HepG2 (cell line): Measurements from ENCODE around the gene SLC6A7. TPM values are rescaled to one million over a fixed set of nuclear protein-coding genes. Genes with fewer than 3 reads are reported as not detected.

Experiments
- ATAC-seq: fragments of 200-7000 bp; cut with Tn5 transposase; 3 replicates; pipeline ENCODE4 v1.9.1; 2020; ENCODE audit warnings: mild to moderate bottlenecking, moderate library complexity
- BruUV-seq: library from RNA; stranded (reverse); fragments of 400-500 nt; replicated peaks from 2 replicates; lab custom pipeline; 2021; lab: Mats Ljungman, UMichigan
- CTCF ChIA-PET: fragments of 300-600 bp; formaldehyde crosslinking; extraction: SDS; loops from one replicate; lab custom pipeline; 2021; ENCODE audit warnings: low total read pairs, inconsistent platforms, low intra/inter-chr PET ratio; lab: Yijun Ruan, JAX
- POLR2A ChIA-PET: fragments of 350-600 bp; sonication (Branson Sonifier 250); formaldehyde crosslinking; loops from one replicate; lab custom pipeline; 2020; ENCODE audit warnings: antibody characterized with exemption, inconsistent platforms; lab: Yijun Ruan, JAX
- DNase-seq: peaks from one replicate; pipeline ENCODE4 v3.0.0-alpha.2; 2015; ENCODE audit warnings: low spot score
- FAIRE-seq: peaks from 3 replicates; lab custom pipeline; 2011; peaks lifted over from hg19 to GRCh38; lab: Jason Lieb, UNC
- H2AFZ ChIP-seq: one replicate; pipeline ENCODE4 v1.6.1; 2011; ENCODE audit warnings: low read length, inconsistent platforms
- H3K27ac ChIP-seq: fragments of 300-600 bp; 3 replicates; pipeline ENCODE4 v1.8.0; 2011; ENCODE audit warnings: mixed run types, mild to moderate bottlenecking, mixed read lengths, low read length, inconsistent platforms; ENCODE audit not compliant: insufficient read depth; ENCODE audit errors: extremely low read length
- H3K27me3 ChIP-seq, 2 experiments: fragments of 200-600 bp in 1 of 2; 2 replicates in 1 of 2; 3 replicates in 1 of 2; pipeline versions ENCODE4 v1.6.0 to v1.8.0; 2011; ENCODE audit warnings: low read length in 2 of 2, mild to moderate bottlenecking in 2 of 2, moderate library complexity in 2 of 2, inconsistent platforms in 1 of 2; ENCODE audit not compliant: insufficient read depth in 2 of 2, control insufficient read depth in 1 of 2
- H3K36me3 ChIP-seq, 2 experiments: fragments of 200-600 bp in 1 of 2; replicated peaks in 1 of 2; 2 replicates in 1 of 2; 3 replicates in 1 of 2; pipeline versions ENCODE4 v1.5.1 to v1.8.0; 2011; ENCODE audit warnings: low read length in 2 of 2, inconsistent platforms in 1 of 2; ENCODE audit not compliant: insufficient read depth in 2 of 2, control insufficient read depth in 1 of 2
- H3K4me1 ChIP-seq: 2 replicates; pipeline ENCODE4 v1.5.1; 2012; ENCODE audit warnings: low read length, inconsistent platforms; ENCODE audit not compliant: insufficient read depth
- H3K4me2 ChIP-seq: 2 replicates; pipeline ENCODE4 v1.6.0; 2011; ENCODE audit warnings: low read depth, low read length, inconsistent platforms
- H3K4me3 ChIP-seq, 3 experiments: fragments of 200-600 bp in 1 of 3; sonication (generic), shearing (Covaris generic) in 1 of 3; replicated peaks in 1 of 3; 2 replicates each; pipeline ENCODE4 v1.5.1; 2011 to 2016; ENCODE audit warnings: low read length in 3 of 3, inconsistent platforms in 2 of 3, low read depth in 2 of 3, mild to moderate bottlenecking in 2 of 3, control low read depth in 1 of 3, mixed read lengths in 1 of 3; ENCODE audit not compliant: insufficient read depth in 1 of 3
- H3K79me2 ChIP-seq: one replicate; pipeline ENCODE4 v1.6.1; 2011; ENCODE audit warnings: low read length, inconsistent platforms; ENCODE audit not compliant: insufficient read depth
- H3K9ac ChIP-seq: 2 replicates; pipeline ENCODE4 v1.6.0; 2011; ENCODE audit warnings: mild to moderate bottlenecking, low read depth, low read length, inconsistent platforms; ENCODE audit not compliant: insufficient read depth
- H3K9me3 ChIP-seq: 2 replicates; pipeline ENCODE4 v1.5.1; 2012; ENCODE audit warnings: mild to moderate bottlenecking, low read length
- H4K20me1 ChIP-seq: 2 replicates; pipeline ENCODE4 v1.6.0; 2011; ENCODE audit warnings: inconsistent platforms, mild to moderate bottlenecking, low read length, moderate library complexity; ENCODE audit not compliant: insufficient read depth
- HNF1B ChIP-seq: sonication (generic); formaldehyde crosslinking; IDR thresholded peaks from 2 replicates; pipeline ENCODE4 v1.5.1; 2020; ENCODE audit warnings: mild to moderate bottlenecking, moderate library complexity, missing genetic modification reagents
- NR2F6 ChIP-seq, 2 experiments: IDR thresholded peaks; 2 replicates each; pipeline ENCODE4 v1.6.1; 2016; ENCODE audit warnings: antibody characterized with exemption in 1 of 2, mild to moderate bottlenecking in 1 of 2
- PHF20 ChIP-seq: sonication (generic); formaldehyde crosslinking; IDR thresholded peaks from 2 replicates; pipeline ENCODE4 v1.5.0; 2020; ENCODE audit warnings: mild to moderate bottlenecking, missing genetic modification reagents
- SIX4 ChIP-seq: sonication (generic); formaldehyde crosslinking; IDR thresholded peaks from 2 replicates; pipeline ENCODE4 v1.4.0; 2020; ENCODE audit warnings: missing genetic modification reagents
- SKI ChIP-seq: fragments of 450-650 bp; IDR thresholded peaks from one replicate; pipeline ENCODE4 v1.6.1; 2018; ENCODE audit warnings: mild to moderate bottlenecking; ENCODE audit not compliant: partially characterized antibody
- XRCC5 ChIP-seq: fragments of 200-400 bp; formaldehyde crosslinking; optimal IDR thresholded peaks from 2 replicates; pipeline ENCODE3; 2017; ENCODE audit warnings: mild to moderate bottlenecking, low read length
- ZBTB38 ChIP-seq: sonication (generic); formaldehyde crosslinking; IDR thresholded peaks from 2 replicates; pipeline ENCODE4 v1.5.1; 2020; ENCODE audit warnings: mild to moderate bottlenecking, missing genetic modification reagents
- ZEB1 ChIP-seq: IDR thresholded peaks from 2 replicates; pipeline ENCODE4 v1.6.1; 2012; ENCODE audit warnings: mild to moderate bottlenecking, low read depth, inconsistent platforms; ENCODE audit not compliant: insufficient replicate concordance
- ZFP91 ChIP-seq: sonication (generic); formaldehyde crosslinking; IDR thresholded peaks from 2 replicates; pipeline ENCODE4 v1.9.0; 2022; ENCODE audit warnings: missing genetic modification reagents, mild to moderate bottlenecking, borderline replicate concordance
- ZNF24 ChIP-seq: fragments of 450-650 bp; IDR thresholded peaks from 2 replicates; pipeline ENCODE4 v1.6.1; 2017; ENCODE audit warnings: antibody characterized with exemption, mild to moderate bottlenecking
- ZNF674 ChIP-seq: sonication (generic); formaldehyde crosslinking; IDR thresholded peaks from 2 replicates; pipeline ENCODE4 v1.5.0; 2020; ENCODE audit warnings: low read depth, mild to moderate bottlenecking, missing genetic modification reagents
- WGBS: methylation state at CpG from one replicate; pipeline ENCODE4 v1.1.6; 2017; ENCODE audit warnings: low lambda C conversion rate; 5-methylcytosine and 5-hydroxymethylcytosine counted together
- in situ Hi-C: cut with HindIII; loops from 2 replicates; pipeline ENCODE4 v1.10.0; 2017; ENCODE audit warnings: low pct_unique_long_range_greater_than_20kb; ENCODE audit not compliant: extremely low pct_ligation_motif_present
- intact Hi-C: fragments of 100-400 bp; cut with micrococcal nuclease; formaldehyde crosslinking; loops from one replicate; pipeline ENCODE4 v1.10.0; 2022; ENCODE audit not compliant: unreplicated experiment
- polyA plus RNA-seq, 8 experiments: library from polyadenylated mRNA; depleted of rRNA in 3 of 8; stranded (reverse) in 7 of 8; unstranded in 1 of 8; fragments of >200 nt; fragmentation: Illumina TruSeq in 4 of 8; extraction: Trizol in 4 of 8; gene quantifications; 2 replicates each; pipeline versions ENCODE4 v1.2.1 to v1.2.3, GENCODE V29; 2011 to 2016; ENCODE audit warnings: low read depth in 4 of 8, missing spikeins in 1 of 8, mixed read lengths in 1 of 8; ENCODE audit not compliant: insufficient read depth in 1 of 8
- total RNA-seq, 5 experiments: library from RNA; depleted of rRNA; stranded (reverse); fragments of >200 nt; fragmentation: Illumina TruSeq; extraction: Trizol; gene quantifications; 2 replicates each; pipeline ENCODE4 v1.2.3, GENCODE V29; 2016; ENCODE audit warnings: low read depth in 1 of 5
- TF ChIP-seq, protein P1 (sequence below): sonication (generic); formaldehyde crosslinking; IDR thresholded peaks from 2 replicates; pipeline ENCODE4 v1.4.0; 2020; ENCODE audit warnings: missing genetic modification reagents
- TF ChIP-seq, protein P2 (sequence below): IDR thresholded peaks from 2 replicates; pipeline ENCODE4 v1.4.0; 2020; ENCODE audit warnings: mild to moderate bottlenecking, missing genetic modification reagents

The SLC6A7 gene
- total and polyA plus RNA-seq, 2 of the 13 experiments (the other 11 are each of a cell fraction or from before 2014, with no cell fraction given): not detected

DNA sequence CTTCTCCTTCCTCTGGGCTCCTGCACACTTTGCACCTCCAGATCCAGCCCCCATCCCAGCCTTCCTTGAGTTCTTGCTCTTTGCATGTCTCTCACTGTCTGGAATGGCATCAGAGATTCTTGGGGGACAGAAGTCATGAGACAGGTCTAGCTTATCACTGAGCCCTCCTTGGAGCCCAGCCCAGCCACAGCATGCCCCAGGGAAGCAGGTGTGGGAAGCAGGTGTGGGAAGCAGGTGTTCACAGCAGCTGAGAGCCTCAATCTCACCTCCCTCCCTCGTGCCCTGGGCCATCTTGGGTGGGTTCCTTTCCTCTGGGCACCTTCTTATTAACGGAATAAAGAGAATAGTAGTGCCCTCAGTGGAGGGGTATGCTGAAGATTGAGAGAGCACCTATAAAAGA lies 27.2 kb downstream of the SLC6A7 start (continued):
- no peak for TF ChIP-seq HNF1B (CRISPR knock-in tag)
- TF ChIP-seq SKI: no peak
- TF ChIP-seq ZNF674 (CRISPR knock-in tag): no peak
- no peak for TF ChIP-seq PHF20 (CRISPR knock-in tag)
- TF ChIP-seq ZNF24: no peak
- TF ChIP-seq ZEB1: no peak
- TF ChIP-seq, protein P1, sequence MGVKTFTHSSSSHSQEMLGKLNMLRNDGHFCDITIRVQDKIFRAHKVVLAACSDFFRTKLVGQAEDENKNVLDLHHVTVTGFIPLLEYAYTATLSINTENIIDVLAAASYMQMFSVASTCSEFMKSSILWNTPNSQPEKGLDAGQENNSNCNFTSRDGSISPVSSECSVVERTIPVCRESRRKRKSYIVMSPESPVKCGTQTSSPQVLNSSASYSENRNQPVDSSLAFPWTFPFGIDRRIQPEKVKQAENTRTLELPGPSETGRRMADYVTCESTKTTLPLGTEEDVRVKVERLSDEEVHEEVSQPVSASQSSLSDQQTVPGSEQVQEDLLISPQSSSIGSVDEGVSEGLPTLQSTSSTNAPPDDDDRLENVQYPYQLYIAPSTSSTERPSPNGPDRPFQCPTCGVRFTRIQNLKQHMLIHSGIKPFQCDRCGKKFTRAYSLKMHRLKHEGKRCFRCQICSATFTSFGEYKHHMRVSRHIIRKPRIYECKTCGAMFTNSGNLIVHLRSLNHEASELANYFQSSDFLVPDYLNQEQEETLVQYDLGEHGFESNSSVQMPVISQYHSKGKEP: no peak
- TF ChIP-seq SIX4 (CRISPR knock-in tag): no peak
- TF ChIP-seq ZBTB38: no peak
- TF ChIP-seq, all 625 proteins: peak for 0

DNA sequence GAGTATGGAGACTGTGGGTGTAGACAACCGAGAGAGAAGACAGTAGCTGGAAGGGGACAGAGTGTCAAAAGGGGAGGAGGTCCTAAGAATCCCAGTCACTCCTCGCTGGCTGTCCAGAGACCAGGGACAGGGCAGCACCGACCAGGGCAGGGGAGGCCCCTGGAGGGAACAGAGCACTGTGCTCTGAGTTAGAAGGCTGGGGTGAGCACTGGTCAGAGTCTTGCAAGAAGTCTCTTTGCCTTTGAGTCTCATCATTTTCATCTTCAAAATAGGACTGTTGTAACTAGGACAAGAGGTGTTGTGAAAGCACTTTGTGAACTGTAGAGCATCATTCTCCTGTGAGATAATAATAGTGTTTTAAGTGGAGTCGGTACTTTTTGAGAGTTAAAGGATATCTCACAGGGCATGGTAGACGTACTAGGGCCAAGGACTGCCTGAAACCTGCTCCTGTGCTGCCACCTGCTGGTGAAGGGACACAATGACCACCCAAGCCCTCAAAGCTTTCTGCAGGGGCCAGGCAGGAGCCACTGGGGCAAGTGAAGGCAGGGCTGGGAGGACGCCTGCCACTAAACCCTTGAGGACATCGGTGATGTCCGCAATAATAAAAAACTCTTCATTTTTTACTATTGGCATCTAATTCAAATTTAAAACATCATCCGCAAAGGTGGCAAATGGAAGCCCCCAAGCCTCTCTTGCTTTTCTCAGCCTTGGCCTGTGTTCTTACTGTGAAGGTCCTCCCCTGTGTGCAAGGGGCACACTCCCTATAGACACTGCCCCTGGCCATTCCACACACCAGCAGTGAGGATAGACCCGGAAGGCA lies 28.2 kb downstream of the SLC6A7 start:
- no peaks in the 10 kb centered on the region for H3K79me2 ChIP-seq
- intact Hi-C loops (loop anchor here (1.0 kb wide), 5 partner anchors 43 to 173 kb away; no protein-coding TSS in a partner anchor), in situ Hi-C loops (loop anchor here (5.0 kb wide), 2 partner anchors 56 to 91 kb away; no protein-coding TSS in a partner anchor)
- no peaks in the 10 kb centered on the region for H3K9me3 ChIP-seq
- 3% methylated on average over 10 of the region's 10 CpGs for WGBS
- peak; percentile 72 for DNase-seq
- no peak overlapping the region for H2AFZ ChIP-seq
- no peak overlapping the region for H3K27ac ChIP-seq
- no peak overlapping the region for H3K4me2 ChIP-seq
- no peaks in the 10 kb centered on the region for H4K20me1 ChIP-seq
- POLR2A ChIA-PET: no interaction called here
- no peak overlapping the region for H3K9ac ChIP-seq
- H3K27me3 ChIP-seq: peaks cover 3 to 59% of the 10 kb centered on the region in 2 experiments; a peak in 4 of 5 replicates
- peak; percentile 94 for FAIRE-seq
- peaks cover 18% of the 10 kb centered on the region for H3K4me1 ChIP-seq
- no peak overlapping the region for H3K4me3 ChIP-seq
- peak; percentile 91 for ATAC-seq
- CTCF ChIA-PET: interaction anchor here (0.6 to 4.3 kb wide), 5 partner anchors 43 to 388 kb away, joined by 3 to 62 read pairs (median 8); no protein-coding TSS in a partner anchor
- no TSS peak for BruUV-seq
- no peaks in the 10 kb centered on the region for H3K36me3 ChIP-seq
- TF ChIP-seq XRCC5 (peak; percentile 14), ZFP91 (CRISPR knock-in tag) (peak; percentile 42; the same call in 1 of the 2 replicates), NR2F6 (IDR thresholded peaks at IDR 0.05) (peak; percentile 20; the same call in 1 of the 2 replicates), NR2F6 (CRISPR knock-in tag; IDR thresholded peaks at IDR 0.05) (peak; percentile 62; the same call in 1 of the 2 replicates)
- TF ChIP-seq, protein P2, sequence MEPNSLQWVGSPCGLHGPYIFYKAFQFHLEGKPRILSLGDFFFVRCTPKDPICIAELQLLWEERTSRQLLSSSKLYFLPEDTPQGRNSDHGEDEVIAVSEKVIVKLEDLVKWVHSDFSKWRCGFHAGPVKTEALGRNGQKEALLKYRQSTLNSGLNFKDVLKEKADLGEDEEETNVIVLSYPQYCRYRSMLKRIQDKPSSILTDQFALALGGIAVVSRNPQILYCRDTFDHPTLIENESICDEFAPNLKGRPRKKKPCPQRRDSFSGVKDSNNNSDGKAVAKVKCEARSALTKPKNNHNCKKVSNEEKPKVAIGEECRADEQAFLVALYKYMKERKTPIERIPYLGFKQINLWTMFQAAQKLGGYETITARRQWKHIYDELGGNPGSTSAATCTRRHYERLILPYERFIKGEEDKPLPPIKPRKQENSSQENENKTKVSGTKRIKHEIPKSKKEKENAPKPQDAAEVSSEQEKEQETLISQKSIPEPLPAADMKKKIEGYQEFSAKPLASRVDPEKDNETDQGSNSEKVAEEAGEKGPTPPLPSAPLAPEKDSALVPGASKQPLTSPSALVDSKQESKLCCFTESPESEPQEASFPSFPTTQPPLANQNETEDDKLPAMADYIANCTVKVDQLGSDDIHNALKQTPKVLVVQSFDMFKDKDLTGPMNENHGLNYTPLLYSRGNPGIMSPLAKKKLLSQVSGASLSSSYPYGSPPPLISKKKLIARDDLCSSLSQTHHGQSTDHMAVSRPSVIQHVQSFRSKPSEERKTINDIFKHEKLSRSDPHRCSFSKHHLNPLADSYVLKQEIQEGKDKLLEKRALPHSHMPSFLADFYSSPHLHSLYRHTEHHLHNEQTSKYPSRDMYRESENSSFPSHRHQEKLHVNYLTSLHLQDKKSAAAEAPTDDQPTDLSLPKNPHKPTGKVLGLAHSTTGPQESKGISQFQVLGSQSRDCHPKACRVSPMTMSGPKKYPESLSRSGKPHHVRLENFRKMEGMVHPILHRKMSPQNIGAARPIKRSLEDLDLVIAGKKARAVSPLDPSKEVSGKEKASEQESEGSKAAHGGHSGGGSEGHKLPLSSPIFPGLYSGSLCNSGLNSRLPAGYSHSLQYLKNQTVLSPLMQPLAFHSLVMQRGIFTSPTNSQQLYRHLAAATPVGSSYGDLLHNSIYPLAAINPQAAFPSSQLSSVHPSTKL (CRISPR knock-in tag): 0 out of 2 replicates have a peak, but pooled peaks have one; percentile 13
